Hematopoietic multipotent progenitor cell (in vitro differentiated cells): ENCODE measurements around the gene MDH2. TPM values are rescaled to one million over a fixed set of nuclear protein-coding genes. Genes with fewer than 3 reads are reported as not detected.
A peak's percentile ranks its signal among the peaks of the same experiment; 100 is the strongest.
"Not testable (repeated sequence)": the region's sequence is repeated elsewhere in the genome, so short reads cannot be mapped to it uniquely, and the experiment has no call there.

Experiments used
- DNase-seq, 3 donors: peaks; one replicate each; pipeline ENCODE4 v3.0.0-alpha.2; 2011 to 2015; ENCODE audit warnings: low read depth in 2 of 3, low spot score in 2 of 3
- total RNA-seq: library from RNA; depleted of rRNA; stranded (reverse); fragments of >200 nt; gene quantifications from one replicate; pipeline ENCODE4 v1.2.3, GENCODE V29; 2012

Gene MDH2
- 67.6 TPM for total RNA-seq

DNA sequence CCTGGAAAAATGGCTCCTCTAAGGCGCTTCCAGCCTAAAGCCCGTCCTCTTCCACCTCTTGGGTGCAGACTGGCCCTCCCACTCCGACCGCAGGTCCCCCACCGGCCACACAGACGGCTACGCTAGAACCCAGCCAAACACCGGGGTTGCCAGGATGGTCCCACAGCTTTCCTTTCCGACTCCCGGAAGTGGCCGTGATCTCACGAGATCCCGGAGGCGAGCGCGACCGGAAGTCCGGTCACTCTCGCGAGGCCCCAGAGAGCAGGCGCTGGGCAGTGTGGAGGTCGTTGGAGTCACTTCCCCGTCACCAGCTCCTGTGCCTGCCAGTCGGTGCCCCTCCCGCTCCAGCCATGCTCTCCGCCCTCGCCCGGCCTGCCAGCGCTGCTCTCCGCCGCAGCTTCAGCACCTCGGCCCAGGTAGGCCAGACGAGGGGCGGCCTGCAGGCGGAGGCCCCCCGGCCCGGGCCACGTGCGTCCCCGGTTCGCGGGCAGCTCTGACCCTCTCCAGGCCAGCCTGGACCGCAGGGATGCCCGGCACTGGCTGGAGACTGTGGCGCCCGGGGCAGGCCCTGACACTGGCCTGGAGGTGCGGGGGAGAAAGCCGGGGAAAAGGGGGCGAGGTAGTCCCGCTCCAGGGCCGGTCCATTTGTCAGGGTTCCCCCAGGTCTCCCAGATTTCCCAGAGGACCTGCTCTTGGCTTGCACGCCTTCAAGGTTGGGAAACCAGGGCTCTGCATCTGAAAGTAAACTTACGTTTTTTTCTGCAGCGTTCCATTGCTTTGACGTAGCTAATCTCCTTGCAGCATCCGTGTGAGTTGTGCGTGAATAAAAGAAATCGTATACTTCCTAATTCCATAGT lies at the start of gene MDH2, which contains the start of gene STYXL1:
Gene MDH2, plus strand, starts transcription at position 296 of the 857 bp plus-strand sequence. Its CDS starts 55 bp downstream, at position 351.
Gene STYXL1, minus strand, starts transcription at position 190 of the 857 bp plus-strand sequence. CDS start 17,477 bp downstream, outside the sequence.
- peak; percentile 73 to 95 (median 95) for DNase-seq

- no peak for DNase-seq
Measured at GRCh38 chr7:76000566-76000965, 47.3 kb upstream of the MDH2 start.

GRCh38 chr7:76002139-76002538 lies 45.8 kb upstream of the MDH2 start:
- no peak for DNase-seq

DNA sequence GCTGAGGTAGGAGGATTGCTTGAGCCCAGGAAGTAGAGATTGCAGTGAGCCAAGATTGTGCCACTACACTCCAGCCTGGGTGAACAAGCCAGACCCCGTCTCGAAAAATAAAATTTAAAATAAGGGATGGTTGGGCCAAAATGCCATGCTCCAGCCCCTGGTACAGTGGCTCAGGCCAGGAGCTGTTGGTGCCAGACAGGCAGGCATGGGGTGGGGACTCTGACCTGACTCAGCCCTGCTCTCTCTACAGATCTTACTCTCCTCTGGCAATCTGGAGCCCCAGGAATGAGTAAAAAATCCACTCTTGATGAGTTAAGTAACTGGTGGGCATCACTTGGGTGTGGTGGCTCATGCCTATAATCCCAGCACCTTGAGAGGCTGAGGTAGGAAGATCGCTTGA lies 45.1 kb upstream of the MDH2 start:
- no peak for DNase-seq

- DNase-seq = no peak
Measured at GRCh38 chr7:76003351-76003750, 44.6 kb upstream of the MDH2 start.

DNA sequence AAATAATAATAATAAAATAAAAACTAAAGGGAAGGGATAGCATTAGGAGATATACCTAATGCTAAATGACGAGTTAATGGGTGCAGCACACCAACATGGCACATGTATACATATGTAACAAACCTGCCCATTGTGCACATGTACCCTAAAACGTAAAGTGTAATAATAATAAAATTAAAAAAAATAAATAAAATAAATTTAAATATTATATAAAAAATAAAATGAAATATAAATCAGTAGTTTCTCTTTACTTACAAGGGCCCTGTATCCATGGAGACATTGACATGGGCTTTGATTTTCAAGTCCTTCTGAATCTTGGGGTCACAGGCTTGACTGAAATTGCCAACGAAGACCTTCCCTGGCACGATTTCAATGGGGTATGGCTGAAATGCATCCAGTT lies 42.9 kb upstream of the MDH2 start:
- not testable (repeated sequence) for DNase-seq

- no peak for DNase-seq
Measured at GRCh38 chr7:76008156-76008687, 39.7 kb upstream of the MDH2 start.

DNA sequence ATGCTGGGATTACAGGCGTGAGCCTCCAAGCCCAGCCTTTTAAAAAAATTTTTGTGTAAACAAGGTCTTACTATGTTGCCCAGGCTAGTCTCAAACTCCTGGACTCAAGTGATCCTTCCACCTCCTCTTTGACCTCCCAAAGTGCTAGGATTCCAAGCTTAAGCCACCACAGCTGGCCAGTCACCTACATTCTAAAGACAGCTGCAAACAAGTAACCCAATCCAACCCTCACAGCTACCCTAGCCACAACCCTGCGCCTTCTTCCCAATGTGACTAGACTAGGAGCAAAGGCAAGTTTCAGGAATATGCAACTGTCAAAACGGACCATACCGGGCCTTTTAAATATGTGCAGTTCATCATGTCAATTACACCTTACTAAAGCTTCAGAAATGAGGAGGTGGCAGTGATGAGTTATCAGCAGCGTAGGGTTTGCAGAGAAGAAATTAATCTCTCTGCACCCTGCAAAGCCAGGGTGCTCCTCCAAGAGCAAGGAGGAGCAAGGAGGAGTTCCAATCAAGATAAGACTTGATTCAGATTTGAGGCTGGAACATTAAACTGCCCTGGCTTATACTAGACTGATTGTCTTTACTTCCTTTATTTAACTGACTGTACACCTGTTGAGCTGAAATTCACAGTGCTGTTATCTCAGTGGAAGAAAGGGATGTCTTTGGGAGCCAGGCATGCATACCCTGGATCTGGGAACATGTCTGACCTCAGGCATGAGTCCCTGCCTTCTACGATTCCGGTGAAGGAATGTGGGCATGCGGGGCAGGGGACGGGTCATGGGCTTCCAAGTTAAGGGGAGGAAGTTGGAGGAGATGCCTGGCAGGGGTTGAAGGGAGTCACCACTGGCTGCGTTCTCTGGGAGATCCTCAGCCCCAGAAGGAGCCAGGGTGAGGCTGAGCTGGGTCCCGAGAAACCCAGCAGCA lies 38.0 kb upstream of the MDH2 start:
- no peak for DNase-seq

GRCh38 chr7:76011442-76011861 lies 36.5 kb upstream of the MDH2 start:
- DNase-seq = no peak

DNA sequence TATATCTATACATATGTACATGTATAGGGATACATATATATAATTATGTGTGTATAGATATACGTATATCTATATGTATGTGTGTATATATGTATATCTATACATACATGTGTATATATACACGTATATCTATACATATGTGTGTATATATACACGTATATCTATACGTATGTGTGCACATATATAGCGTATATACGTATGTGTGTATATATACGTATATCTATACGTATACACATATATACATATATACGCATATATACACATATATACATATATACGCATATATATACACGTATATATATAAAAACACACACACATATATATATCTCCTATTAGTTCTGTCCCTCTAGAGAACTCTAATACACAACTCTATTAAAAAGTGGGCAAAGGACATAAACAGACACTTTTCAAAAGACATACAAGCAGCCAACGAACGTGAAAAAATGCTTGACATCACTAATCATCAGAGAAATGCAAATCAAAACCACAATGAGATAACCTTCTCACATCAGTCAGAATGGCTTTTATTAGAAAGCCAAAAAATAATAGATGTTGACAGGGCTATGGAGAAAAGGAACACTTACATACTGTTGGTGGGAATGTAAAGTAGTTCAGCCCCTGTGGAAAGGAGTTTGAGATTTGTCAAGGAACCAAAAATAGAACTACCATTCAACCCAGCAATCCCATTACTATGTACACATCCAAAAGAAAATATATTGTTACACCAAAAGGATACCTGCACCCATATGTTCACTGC lies 31.5 kb upstream of the MDH2 start:
- no peak for DNase-seq

DNA sequence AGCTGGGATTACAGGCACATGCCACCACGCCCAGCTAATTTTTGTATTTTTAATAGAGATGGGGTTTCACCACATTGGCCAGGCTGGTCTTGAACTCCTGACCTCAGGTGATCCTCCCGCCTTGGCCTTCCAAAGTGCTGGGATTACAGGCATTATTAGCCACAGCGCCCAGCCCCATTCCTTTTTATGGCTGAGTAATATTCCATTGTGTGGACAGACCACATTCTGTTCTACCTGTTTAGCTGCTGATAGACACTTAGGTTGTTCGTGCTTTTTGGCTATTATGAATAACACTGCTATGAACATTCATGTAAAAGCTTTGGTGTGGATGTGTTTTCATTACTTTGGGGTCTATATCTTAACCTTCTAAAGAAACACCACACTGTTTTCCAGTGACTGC lies 29.4 kb upstream of the MDH2 start:
- DNase-seq = not testable (repeated sequence)

DNA sequence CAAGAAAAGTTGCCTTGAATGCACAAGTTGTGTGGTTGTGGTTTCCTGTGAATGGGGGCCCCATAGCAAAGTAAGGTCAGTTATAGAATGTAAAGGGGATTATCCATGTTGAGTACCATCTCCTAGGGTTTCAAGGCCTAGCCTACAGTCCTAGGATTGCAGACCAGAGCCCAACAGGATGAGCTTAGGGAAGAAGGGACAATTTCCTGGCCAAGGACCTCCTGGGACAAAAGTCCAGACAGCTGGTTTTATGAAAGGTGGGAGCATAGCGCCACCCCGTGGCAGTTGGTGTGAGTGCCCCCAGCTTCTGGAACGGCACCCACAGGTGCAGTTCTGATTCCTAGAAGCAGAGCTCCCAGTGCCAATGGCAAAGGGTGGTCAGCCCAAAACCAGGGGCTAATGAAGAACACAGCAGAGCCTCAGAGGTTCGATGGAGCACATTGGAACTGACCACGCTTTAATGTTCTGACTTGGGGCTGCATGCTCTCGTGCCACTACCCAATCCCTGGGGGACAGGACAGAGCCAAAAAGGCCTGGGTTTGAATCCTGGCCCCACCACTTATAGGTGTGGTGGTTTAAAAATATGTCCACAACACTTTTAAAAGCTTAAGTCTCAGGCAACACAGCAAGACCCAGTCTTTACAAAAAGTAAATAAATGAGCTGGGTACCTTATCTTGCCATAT lies 27.7 kb upstream of the MDH2 start:
- DNase-seq = peak; percentile 59 to 72 (median 62)

DNA sequence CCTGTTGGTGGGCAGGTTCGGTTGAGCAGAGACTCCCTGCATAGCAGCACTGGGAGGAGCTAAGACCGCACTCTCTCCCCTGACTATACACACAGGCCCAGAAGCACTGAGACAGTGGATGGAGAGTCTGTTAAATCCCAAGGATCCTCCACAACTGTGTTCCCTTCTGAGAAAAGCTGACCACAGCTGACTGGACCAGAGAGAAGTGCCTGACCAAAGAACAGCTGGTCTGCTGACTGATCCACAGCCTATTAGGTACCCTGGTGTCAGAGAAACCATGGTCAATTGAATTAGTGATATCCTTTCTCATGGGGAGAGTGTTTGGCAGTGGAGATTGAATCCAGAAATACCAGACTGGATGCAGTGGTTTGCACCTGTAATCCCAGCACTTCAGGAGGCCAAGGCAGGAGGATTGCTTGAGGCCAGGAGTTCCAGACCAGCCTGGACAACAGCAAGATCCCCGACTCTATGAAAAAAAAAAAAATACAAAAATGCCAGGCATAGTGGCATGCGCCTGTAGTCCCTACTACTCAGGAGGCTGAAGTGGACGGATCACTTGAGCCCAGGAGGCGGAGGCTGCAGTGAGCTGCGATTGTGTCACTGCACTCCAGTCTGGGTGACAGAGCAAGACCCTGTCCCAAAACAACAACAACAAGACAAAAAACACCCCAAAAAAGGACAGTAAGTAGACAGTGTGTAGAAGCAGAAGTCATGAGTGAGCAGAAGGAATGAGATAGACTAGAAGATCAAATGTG lies 25.7 kb upstream of the MDH2 start:
- DNase-seq = no peak

- DNase-seq = peak in 1 of 3 donors; percentile 5
Measured at GRCh38 chr7:76023002-76023401, 24.9 kb upstream of the MDH2 start.

DNA sequence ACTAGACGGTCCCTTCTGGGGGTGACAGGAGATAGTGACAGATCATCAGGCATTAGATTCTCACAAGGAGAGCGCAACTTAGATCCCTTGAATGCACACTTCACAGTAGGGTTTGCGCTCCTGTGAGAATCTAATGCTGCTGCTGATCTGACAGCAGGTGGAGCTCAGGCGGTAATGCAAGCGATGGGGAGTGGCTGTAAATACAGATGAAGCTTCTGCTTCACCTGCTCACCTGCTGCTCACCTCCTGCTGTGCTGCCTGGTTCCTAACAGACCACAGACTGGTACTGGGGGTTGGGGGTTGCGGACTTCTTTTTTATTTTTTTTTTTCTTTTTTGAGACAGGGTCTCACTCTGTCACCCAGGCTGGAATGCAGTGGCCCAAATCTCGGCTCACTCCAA lies 18.2 kb upstream of the MDH2 start:
- DNase-seq = not testable (repeated sequence)

DNA sequence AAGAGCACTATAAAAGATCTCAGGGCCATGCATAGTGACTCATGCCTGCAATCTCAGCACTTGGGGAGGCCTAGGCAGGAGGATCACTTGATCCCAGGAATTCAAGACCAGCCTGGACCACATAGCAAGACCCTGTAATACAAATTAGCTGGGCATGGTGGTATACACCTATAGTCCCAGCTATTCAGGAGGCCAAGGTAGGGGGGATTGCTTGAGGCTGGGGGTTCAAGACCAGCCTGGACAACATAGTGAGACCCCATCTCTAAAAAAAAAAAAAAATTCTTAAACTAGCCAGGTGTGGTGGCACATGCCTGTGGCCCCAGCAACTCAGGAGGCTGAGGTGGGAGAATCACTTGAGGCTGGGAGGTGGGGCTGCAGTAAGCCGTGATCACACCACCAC lies 15.9 kb upstream of the MDH2 start:
- DNase-seq = no peak

GRCh38 chr7:76037310-76037709 lies 10.6 kb upstream of the MDH2 start:
- DNase-seq = no peak

DNA sequence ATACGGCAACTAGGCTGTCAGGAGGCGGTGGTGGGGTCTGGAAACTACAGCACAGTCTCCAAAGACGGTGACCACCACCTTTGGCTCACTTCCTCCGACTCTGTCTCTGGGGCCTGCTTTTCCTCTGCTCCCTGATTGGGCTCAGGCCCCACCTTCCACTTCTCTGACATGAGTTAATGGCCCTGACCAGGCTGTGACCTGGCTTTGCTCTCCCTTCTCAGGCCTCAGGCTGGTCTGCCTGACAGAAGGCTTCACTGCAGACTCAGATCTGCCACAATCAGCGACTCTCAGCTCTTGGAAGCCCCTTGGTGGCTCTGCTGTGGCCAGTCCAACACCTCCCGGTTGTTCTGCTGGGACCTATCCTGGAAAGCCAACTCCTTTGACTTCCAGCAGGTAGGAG lies 7.8 kb upstream of the MDH2 start:
- DNase-seq = no peak

DNA sequence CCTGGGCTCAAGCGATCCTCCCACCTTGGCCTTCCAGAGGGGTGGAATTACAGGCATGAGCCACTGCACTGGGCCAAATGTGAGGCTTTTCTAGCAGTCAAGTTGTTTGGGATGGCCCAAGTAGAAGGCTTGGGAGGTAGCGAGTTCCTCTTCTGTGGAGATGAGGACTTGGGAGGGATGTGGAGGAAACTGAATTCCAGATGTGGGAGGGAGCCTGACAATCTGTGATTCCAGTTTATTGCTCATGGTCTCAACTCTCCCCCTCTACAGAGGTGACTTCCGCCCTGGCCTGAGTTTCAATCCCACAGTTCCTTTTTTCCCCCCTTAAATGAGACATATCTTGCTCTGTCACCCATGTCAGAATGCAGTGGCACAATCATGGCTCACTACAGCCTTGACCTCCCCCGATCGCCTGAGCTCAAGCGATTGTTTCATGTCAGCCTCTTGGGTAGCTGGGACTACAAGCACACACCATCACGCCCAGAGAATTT lies 3.5 kb upstream of the MDH2 start:
- no peak for DNase-seq
